Measurements from ENCODE around the gene GLA. TPM values are rescaled to one million over a fixed set of nuclear protein-coding genes. Genes with fewer than 3 reads are reported as not detected.

GLA gene
- total RNA-seq, 1 experiment from 2014 or later, result 46.0 TPM

DNA sequence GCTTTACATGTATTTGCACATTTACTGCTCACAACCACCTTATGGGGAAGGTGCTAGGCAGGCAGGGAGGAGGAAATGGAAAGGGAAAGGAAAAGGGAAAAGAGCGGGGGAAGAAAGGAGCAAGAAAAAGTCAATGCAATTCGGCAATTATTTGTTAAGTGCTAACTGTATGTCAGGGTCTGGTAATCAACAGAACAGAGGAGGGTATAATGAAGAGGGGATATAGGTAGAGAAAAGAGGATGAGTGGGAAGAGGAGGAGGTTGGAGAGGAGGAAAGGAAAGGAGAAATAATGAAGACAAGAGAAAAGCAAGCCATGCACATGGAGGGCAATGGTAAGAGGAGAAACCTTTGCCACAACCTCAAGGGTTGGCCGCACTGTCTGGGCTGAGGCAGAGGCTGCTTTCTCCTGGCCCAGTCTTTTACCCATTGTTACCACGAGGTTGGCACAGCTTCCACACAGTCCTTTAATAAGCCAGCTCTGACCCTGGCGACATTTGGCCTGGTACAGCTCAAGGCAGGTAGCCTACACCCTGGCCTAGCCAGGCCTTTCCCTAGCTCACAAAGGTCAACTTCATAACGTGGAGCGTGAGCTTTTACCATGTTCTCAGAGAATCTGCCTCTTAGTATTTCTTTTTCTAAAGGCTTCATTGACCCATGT is 22.6 kb downstream of the GLA start:
- Histone ChIP-seq H3K9me3 (no peaks in the 10 kb centered on the region), H3K36me3 (ENCODE audit: control insufficient read depth, insufficient read depth, low read length) (no peaks in the 10 kb centered on the region), H3K4me1 (no peaks in the 10 kb centered on the region), H3K27me3 (replicated peaks; ENCODE audit: control insufficient read depth, insufficient read depth, low read length) (no peaks in the 10 kb centered on the region), H3K4me3 (ENCODE audit: low read depth, low read length) (no peak overlapping the region)
- Mint-ChIP-seq H3K9me3 (ENCODE audit: unreplicated experiment) (no peaks in the 10 kb centered on the region), H3K36me3 (ENCODE audit: insufficient read depth, unreplicated experiment) (no peaks in the 10 kb centered on the region), H3K4me3 (ENCODE audit: unreplicated experiment) (no peak overlapping the region), H3K27ac (ENCODE audit: unreplicated experiment) (no peak overlapping the region), H3K27me3 (ENCODE audit: insufficient read depth, unreplicated experiment) (no peaks in the 10 kb centered on the region), H3K4me1 (ENCODE audit: low read depth, unreplicated experiment) (no peaks in the 10 kb centered on the region)
- BruUV-seq (replicated peaks), result no TSS peak
- CTCF ChIA-PET, result no interaction called here
- TF ChIP-seq, protein P1, sequence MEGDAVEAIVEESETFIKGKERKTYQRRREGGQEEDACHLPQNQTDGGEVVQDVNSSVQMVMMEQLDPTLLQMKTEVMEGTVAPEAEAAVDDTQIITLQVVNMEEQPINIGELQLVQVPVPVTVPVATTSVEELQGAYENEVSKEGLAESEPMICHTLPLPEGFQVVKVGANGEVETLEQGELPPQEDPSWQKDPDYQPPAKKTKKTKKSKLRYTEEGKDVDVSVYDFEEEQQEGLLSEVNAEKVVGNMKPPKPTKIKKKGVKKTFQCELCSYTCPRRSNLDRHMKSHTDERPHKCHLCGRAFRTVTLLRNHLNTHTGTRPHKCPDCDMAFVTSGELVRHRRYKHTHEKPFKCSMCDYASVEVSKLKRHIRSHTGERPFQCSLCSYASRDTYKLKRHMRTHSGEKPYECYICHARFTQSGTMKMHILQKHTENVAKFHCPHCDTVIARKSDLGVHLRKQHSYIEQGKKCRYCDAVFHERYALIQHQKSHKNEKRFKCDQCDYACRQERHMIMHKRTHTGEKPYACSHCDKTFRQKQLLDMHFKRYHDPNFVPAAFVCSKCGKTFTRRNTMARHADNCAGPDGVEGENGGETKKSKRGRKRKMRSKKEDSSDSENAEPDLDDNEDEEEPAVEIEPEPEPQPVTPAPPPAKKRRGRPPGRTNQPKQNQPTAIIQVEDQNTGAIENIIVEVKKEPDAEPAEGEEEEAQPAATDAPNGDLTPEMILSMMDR (IDR thresholded peaks at IDR 0.05; ENCODE audit: insufficient read depth in 1 of 2, low read depth in 1 of 2, low read length in 1 of 2, severe bottlenecking in 1 of 2, unreplicated experiment in 1 of 2), result no peak
- intact Hi-C loops (cut with micrococcal nuclease; ENCODE audit: unreplicated experiment), result no loop called here
- POLR2A ChIA-PET, result no interaction called here
- DNase-seq, result no peak

DNA sequence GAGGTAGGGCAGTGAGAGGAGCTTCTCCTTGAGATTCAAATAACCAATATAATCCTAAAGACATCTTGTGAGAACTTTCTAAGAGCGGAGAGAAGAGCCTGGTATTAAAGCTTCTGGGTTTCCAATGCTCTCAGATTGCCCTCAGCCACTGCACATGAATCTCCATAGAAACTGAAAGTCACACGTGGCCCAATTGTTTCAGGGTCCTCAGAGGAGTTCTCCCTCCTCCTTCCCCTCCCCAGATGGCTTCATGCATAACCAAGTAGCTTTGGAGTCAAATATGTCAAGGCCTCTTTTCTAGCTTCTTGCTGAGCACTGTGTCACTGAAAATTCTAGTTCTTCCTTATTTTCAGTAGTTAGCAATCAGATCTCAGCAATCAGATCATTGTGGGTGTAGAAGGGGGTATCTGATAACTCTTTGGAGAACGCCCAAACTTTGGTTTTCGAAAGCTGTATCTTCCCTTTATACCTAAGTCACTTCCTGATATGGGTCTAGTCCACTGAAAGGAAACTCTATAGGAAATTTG is 24.0 kb downstream of the GLA start:
- ChIA-PET POLR2A (no interaction called here), CTCF (no interaction called here)
- H3K27me3 Mint-ChIP-seq (ENCODE audit: insufficient read depth, unreplicated experiment), result peaks cover 3% of the 10 kb centered on the region
- H3K27me3 ChIP-seq (replicated peaks; ENCODE audit: control insufficient read depth, insufficient read depth, low read length), result no peaks in the 10 kb centered on the region
- H3K27ac Mint-ChIP-seq (ENCODE audit: unreplicated experiment), result no peak overlapping the region
- H3K36me3 Mint-ChIP-seq (ENCODE audit: insufficient read depth, unreplicated experiment), result no peaks in the 10 kb centered on the region
- no TSS peak for BruUV-seq (replicated peaks)
- H3K9me3 Mint-ChIP-seq (ENCODE audit: unreplicated experiment), result no peaks in the 10 kb centered on the region
- intact Hi-C loops (cut with micrococcal nuclease; ENCODE audit: unreplicated experiment), result no loop called here
- H3K4me1 ChIP-seq, result no peaks in the 10 kb centered on the region
- TF ChIP-seq, protein P1 (IDR thresholded peaks at IDR 0.05; ENCODE audit: insufficient read depth in 1 of 2, low read depth in 1 of 2, low read length in 1 of 2, severe bottlenecking in 1 of 2, unreplicated experiment in 1 of 2), result no peak
- no peaks in the 10 kb centered on the region for H3K9me3 ChIP-seq
- H3K4me1 Mint-ChIP-seq (ENCODE audit: low read depth, unreplicated experiment), result no peaks in the 10 kb centered on the region
- no peak overlapping the region for H3K4me3 Mint-ChIP-seq (ENCODE audit: unreplicated experiment)
- no peak overlapping the region for H3K4me3 ChIP-seq (ENCODE audit: low read depth, low read length)
- H3K36me3 ChIP-seq (ENCODE audit: control insufficient read depth, insufficient read depth, low read length), result no peaks in the 10 kb centered on the region
- no peak for DNase-seq

DNA sequence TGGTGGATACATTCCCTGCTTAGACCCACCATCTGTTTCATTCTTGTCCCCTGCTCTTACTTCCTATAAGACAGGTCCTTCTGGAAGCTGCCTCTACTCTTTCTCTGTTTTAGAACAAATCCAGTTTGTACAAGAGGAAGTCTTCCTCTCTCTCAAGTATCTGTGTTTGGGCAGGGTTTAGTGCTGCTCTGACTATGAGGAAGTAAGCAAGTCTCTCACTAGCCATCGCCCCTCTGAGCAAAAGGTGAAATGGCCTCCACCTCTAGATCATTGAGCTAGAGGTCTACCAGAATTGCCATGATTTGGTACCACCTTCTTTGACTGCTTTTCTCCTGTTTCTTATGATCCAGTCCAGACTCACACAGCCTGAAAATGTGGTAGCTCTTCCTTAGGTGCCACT is 30.2 kb downstream of the GLA start:
- H3K27me3 Mint-ChIP-seq (ENCODE audit: insufficient read depth, unreplicated experiment), result peaks cover 9% of the 10 kb centered on the region
- H3K27ac Mint-ChIP-seq (ENCODE audit: unreplicated experiment), result no peak overlapping the region
- H3K4me3 Mint-ChIP-seq (ENCODE audit: unreplicated experiment), result no peak overlapping the region
- no peaks in the 10 kb centered on the region for H3K36me3 ChIP-seq (ENCODE audit: control insufficient read depth, insufficient read depth, low read length)
- H3K4me1 Mint-ChIP-seq (ENCODE audit: low read depth, unreplicated experiment), result no peaks in the 10 kb centered on the region
- intact Hi-C loops (cut with micrococcal nuclease; ENCODE audit: unreplicated experiment), result no loop called here
- ChIA-PET CTCF (no interaction called here), POLR2A (no interaction called here)
- no peaks in the 10 kb centered on the region for H3K27me3 ChIP-seq (replicated peaks; ENCODE audit: control insufficient read depth, insufficient read depth, low read length)
- no peaks in the 10 kb centered on the region for H3K4me1 ChIP-seq
- no peaks in the 10 kb centered on the region for H3K36me3 Mint-ChIP-seq (ENCODE audit: insufficient read depth, unreplicated experiment)
- H3K9me3 Mint-ChIP-seq (ENCODE audit: unreplicated experiment), result no peaks in the 10 kb centered on the region
- no peaks in the 10 kb centered on the region for H3K9me3 ChIP-seq
- no peak for DNase-seq
- TF ChIP-seq, protein P1 (IDR thresholded peaks at IDR 0.05; ENCODE audit: insufficient read depth in 1 of 2, low read depth in 1 of 2, low read length in 1 of 2, severe bottlenecking in 1 of 2, unreplicated experiment in 1 of 2), result no peak
- BruUV-seq (replicated peaks), result no TSS peak
- H3K4me3 ChIP-seq (ENCODE audit: low read depth, low read length), result no peak overlapping the region
